DND-41 (cell line): ENCODE data around the gene POTEB.
"Not testable (repeated sequence)": the region's sequence is repeated elsewhere in the genome, so short reads cannot be mapped to it uniquely, and the experiment has no call there.

Experiments used
- ATAC-seq: fragments of 200-7000 bp; cut with Tn5 transposase; 3 replicates; pipeline ENCODE4 v1.9.1; 2021; ENCODE audit warnings: low read depth; ENCODE audit not compliant: insufficient read depth
- DNase-seq: peaks from one replicate; pipeline ENCODE4 v3.0.0-alpha.2; 2020
- H2AFZ ChIP-seq: 2 replicates; pipeline ENCODE4 v1.6.0; 2012; ENCODE audit warnings: low read depth, low read length
- H3K27ac ChIP-seq: 2 replicates; pipeline ENCODE4 v1.5.1; 2012; ENCODE audit warnings: low read length, inconsistent platforms
- H3K27me3 ChIP-seq: fragments of 200-600 bp; sonication (generic); 2 replicates; pipeline ENCODE4 v1.6.0; 2012; ENCODE audit warnings: low read length, mild to moderate bottlenecking, inconsistent platforms; ENCODE audit not compliant: insufficient read depth, poor library complexity
- H3K36me3 ChIP-seq: 2 replicates; pipeline ENCODE4 v1.5.1; 2012; ENCODE audit warnings: low read length, inconsistent platforms; ENCODE audit not compliant: insufficient read depth
- H3K4me1 ChIP-seq: 2 replicates; pipeline ENCODE4 v1.5.1; 2012; ENCODE audit warnings: mild to moderate bottlenecking, low read length; ENCODE audit not compliant: insufficient read depth
- H3K4me2 ChIP-seq: 2 replicates; pipeline ENCODE4 v1.6.0; 2012; ENCODE audit warnings: mild to moderate bottlenecking, moderate library complexity, low read length, inconsistent platforms; ENCODE audit not compliant: insufficient read depth
- H3K4me3 ChIP-seq, 2 experiments: fragments of 200-600 bp in 1 of 2; shearing (Covaris generic) in 1 of 2; 2 replicates each; pipeline ENCODE4 v1.5.1; 2012 to 2016; ENCODE audit warnings: inconsistent platforms in 2 of 2, low read length in 2 of 2, mild to moderate bottlenecking in 2 of 2, low read depth in 1 of 2, moderate library complexity in 1 of 2
- H3K79me2 ChIP-seq: 2 replicates; pipeline ENCODE4 v1.6.0; 2012; ENCODE audit warnings: low read length, inconsistent platforms; ENCODE audit not compliant: insufficient read depth
- H3K9ac ChIP-seq: 2 replicates; pipeline ENCODE4 v1.6.0; 2012; ENCODE audit warnings: low read depth, mild to moderate bottlenecking, inconsistent platforms, low read length, moderate library complexity
- H3K9me3 ChIP-seq: 2 replicates; pipeline ENCODE4 v1.5.1; 2012; ENCODE audit warnings: low read length, moderate library complexity, mild to moderate bottlenecking, inconsistent platforms; ENCODE audit not compliant: insufficient read depth, severe bottlenecking
- H4K20me1 ChIP-seq: 2 replicates; pipeline ENCODE4 v1.6.0; 2012; ENCODE audit warnings: low read length; ENCODE audit not compliant: insufficient read depth

POTEB gene

GRCh38 chr15:21877635-21878034, at the start of gene POTEB:
TSS of gene POTEB (minus strand) at chr15:21877735. CDS start at chr15:21877246, 489 bp downstream.
- not testable (repeated sequence) for H2AFZ ChIP-seq, H3K9me3 ChIP-seq, H3K79me2 ChIP-seq, H3K4me2 ChIP-seq, H3K27me3 ChIP-seq, ATAC-seq, H3K4me1 ChIP-seq, H3K36me3 ChIP-seq, H3K4me3 ChIP-seq, H3K27ac ChIP-seq, H3K9ac ChIP-seq, DNase-seq, H4K20me1 ChIP-seq

- H3K27me3 ChIP-seq, H4K20me1 ChIP-seq, H3K9me3 ChIP-seq, H3K9ac ChIP-seq, H3K4me1 ChIP-seq, ATAC-seq, H3K27ac ChIP-seq, DNase-seq, H3K4me3 ChIP-seq, H3K79me2 ChIP-seq, H2AFZ ChIP-seq, H3K4me2 ChIP-seq, H3K36me3 ChIP-seq: not testable (repeated sequence)
Measured at GRCh38 chr15:21890955-21891354, 13.4 kb upstream of the POTEB start.

DNA sequence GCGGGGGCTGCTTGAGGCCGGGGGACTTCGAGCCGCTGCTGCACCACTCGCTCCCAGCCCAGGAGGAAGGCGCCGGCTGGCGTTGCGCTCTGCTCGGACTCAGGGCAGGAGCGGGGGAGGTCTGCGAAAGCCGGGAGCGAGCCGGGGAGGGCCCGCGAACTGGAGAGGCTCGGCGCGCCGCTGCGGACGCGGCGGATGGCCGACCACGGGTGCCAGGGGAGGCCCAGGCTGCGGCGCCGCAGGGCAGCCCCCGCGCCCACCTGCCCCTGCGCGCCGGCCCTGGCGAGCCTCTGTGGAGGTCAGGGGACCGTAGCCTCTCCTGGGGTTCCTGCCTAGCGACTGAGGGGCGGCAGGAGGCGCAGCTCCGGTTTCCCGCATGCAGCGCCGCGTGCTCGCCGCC, 12.0 kb upstream of the POTEB start:
- not testable (repeated sequence) for H4K20me1 ChIP-seq, H3K4me2 ChIP-seq, H3K9me3 ChIP-seq, H3K27me3 ChIP-seq, H3K27ac ChIP-seq, DNase-seq, ATAC-seq, H3K4me1 ChIP-seq, H2AFZ ChIP-seq, H3K36me3 ChIP-seq, H3K9ac ChIP-seq, H3K4me3 ChIP-seq, H3K79me2 ChIP-seq

GRCh38 chr15:21838831-21839230, 38.7 kb downstream of the POTEB start:
- H3K79me2 ChIP-seq, H3K4me2 ChIP-seq, H3K9ac ChIP-seq, DNase-seq, H3K36me3 ChIP-seq, ATAC-seq, H3K27ac ChIP-seq, H3K27me3 ChIP-seq, H4K20me1 ChIP-seq, H3K9me3 ChIP-seq, H2AFZ ChIP-seq, H3K4me1 ChIP-seq, H3K4me3 ChIP-seq: not testable (repeated sequence)
